GM12874 (cell line): Measurements from ENCODE around the gene LPP.

ENCODE experiments used
- TF ChIP-seq, protein P1 (sequence below): IDR thresholded peaks from 2 replicates; pipeline ENCODE4 v1.5.1; 2011; ENCODE audit warnings: low read depth, mild to moderate bottlenecking, control low read depth, low read length, moderate library complexity; ENCODE audit not compliant: insufficient read depth

Gene LPP

GRCh38 chr3:188198001-188198400 is 44.0 kb downstream of the LPP start:
- TF ChIP-seq, protein P1, sequence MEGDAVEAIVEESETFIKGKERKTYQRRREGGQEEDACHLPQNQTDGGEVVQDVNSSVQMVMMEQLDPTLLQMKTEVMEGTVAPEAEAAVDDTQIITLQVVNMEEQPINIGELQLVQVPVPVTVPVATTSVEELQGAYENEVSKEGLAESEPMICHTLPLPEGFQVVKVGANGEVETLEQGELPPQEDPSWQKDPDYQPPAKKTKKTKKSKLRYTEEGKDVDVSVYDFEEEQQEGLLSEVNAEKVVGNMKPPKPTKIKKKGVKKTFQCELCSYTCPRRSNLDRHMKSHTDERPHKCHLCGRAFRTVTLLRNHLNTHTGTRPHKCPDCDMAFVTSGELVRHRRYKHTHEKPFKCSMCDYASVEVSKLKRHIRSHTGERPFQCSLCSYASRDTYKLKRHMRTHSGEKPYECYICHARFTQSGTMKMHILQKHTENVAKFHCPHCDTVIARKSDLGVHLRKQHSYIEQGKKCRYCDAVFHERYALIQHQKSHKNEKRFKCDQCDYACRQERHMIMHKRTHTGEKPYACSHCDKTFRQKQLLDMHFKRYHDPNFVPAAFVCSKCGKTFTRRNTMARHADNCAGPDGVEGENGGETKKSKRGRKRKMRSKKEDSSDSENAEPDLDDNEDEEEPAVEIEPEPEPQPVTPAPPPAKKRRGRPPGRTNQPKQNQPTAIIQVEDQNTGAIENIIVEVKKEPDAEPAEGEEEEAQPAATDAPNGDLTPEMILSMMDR: no peak

DNA sequence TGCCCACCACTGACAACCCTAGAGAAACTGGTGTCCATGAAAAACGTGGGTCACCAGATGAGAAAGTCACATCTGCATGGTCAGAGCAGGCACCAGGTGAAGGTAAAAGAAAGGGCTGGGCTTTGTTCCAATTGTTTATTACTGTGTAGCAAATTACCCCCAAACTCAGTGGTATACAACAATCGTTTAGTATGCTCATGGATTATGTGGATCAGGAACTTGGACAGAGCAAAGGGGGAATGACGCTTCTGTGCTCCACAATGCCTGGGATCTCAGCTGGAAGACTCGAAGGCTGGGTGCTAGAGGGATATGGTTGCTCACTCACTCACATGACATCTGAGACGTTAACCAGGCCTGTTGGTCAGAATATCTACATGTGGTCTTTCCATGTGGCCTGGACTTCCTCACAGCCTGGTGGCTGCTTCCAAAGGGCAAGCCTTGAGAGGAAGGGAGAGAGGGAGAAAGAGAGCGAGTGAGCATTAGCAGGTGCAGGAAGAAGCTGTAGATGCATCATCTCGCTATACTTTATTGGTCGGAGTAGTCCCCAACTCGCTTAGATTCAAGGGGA is 44.9 kb downstream of the LPP start:
- TF ChIP-seq, protein P1: no peak

- TF ChIP-seq, protein P1: no peak
Measured at GRCh38 chr3:188199386-188199785, 45.4 kb downstream of the LPP start.

DNA sequence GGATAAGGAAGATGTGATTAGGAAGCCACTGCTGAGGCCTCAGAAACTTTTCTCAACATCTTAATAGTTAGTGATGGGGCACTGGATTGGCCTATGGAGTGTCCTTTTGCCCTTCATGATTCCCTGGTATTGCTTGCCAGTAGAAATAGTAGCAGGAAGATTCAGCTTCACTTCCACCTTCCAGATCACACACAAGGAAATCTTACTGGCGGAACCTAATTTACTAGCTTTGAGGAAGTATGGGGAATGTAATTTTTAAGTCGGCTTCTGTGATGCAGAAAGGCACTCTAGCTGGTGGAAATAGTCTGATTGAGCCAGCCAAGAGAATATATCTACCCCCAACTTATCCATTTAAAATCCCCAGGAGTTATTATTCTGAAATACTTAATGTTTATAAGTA is 46.5 kb downstream of the LPP start:
- TF ChIP-seq, protein P1: no peak

GRCh38 chr3:188202358-188203138 is 48.6 kb downstream of the LPP start:
- TF ChIP-seq, protein P1: no peak

DNA sequence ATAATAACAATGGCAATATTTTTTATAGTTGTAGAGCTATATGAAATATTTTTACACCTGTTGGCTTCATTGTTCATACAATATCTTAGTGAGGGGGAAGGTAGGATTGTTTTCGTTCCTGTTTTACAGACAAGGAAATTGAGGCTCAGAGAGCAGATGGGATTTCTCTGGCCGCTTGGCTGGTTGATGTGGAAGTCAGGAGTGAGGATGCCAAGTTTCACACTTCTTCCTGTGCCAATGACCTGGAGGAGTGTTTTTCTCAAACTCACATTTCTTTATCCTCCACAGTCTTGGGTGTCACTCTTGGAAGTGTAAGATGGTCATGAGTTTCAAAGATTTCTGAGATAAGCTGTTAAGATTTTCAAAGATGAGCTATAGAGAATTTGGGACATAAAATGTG is 50.6 kb downstream of the LPP start:
- TF ChIP-seq, protein P1: no peak

DNA sequence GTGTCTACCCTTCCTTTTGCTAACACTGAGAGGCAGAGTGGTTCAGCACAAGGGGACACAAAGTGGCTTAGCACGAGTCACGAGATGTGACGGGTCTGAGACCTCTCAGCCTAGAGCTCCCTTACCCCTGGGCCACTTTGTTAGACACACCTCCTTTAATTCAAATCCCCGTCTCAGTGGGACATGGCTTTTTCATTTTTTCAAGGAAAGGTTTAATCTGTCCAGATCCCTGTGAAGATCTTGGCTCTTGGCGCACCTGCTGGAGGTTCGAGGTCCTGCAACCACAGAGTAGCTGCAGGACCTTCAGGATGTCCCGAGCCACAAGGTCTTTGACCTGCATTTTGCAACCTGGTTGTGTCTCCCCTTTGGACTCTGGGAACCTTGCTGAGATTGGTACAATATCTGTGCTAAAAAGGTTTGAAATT is 52.0 kb downstream of the LPP start:
- TF ChIP-seq, protein P1: peak; percentile 29; the same call in 1 of the 2 replicates
